CD14-positive monocyte (primary cell): ENCODE data around the gene PAK5. TPM values are rescaled to one million over a fixed set of nuclear protein-coding genes. Genes with fewer than 3 reads are reported as not detected.
A peak's percentile ranks its signal among the peaks of the same experiment; 100 is the strongest.

Experiments
- DNase-seq, 3 donors: peaks; one replicate each; pipeline ENCODE4 v3.0.0-alpha.2; 2011 to 2022
- H2AFZ ChIP-seq: 2 replicates; pipeline ENCODE4 v1.6.0; 2012; ENCODE audit warnings: mild to moderate bottlenecking, low read depth, low read length, inconsistent platforms; ENCODE audit not compliant: insufficient read depth, poor library complexity, severe bottlenecking
- H3K27ac ChIP-seq, 2 donors: 1 replicate in 1 of 2; 2 replicates in 1 of 2; pipeline ENCODE4 v1.5.1; 2012 to 2013; ENCODE audit warnings: low read length in 2 of 2, control low read depth in 1 of 2, inconsistent platforms in 1 of 2, low read depth in 1 of 2, mild to moderate bottlenecking in 1 of 2
- H3K27me3 ChIP-seq, 2 donors: one replicate each; pipeline versions ENCODE4 v1.6.0 to v1.6.1; 2011 to 2013; ENCODE audit warnings: low read length in 2 of 2; ENCODE audit not compliant: control insufficient read depth in 2 of 2, insufficient read depth in 2 of 2
- H3K36me3 ChIP-seq, 2 donors: replicated peaks in 1 of 2; 1 replicate in 1 of 2; 2 replicates in 1 of 2; pipeline versions ENCODE4 v1.5.1 to v1.6.1; 2012 to 2013; ENCODE audit warnings: low read length in 2 of 2, control low read depth in 1 of 2, inconsistent platforms in 1 of 2, mild to moderate bottlenecking in 1 of 2; ENCODE audit not compliant: insufficient read depth in 2 of 2, control insufficient read depth in 1 of 2
- H3K4me1 ChIP-seq, 2 donors: 1 replicate in 1 of 2; 2 replicates in 1 of 2; pipeline versions ENCODE4 v1.5.1 to v1.6.1; 2012 to 2013; ENCODE audit warnings: low read length in 2 of 2, control low read depth in 1 of 2, inconsistent platforms in 1 of 2, mild to moderate bottlenecking in 1 of 2, moderate library complexity in 1 of 2; ENCODE audit not compliant: insufficient read depth in 2 of 2, control insufficient read depth in 1 of 2
- H3K4me2 ChIP-seq: replicated peaks from 2 replicates; pipeline ENCODE3; 2012; ENCODE audit warnings: low read length, moderate library complexity, mild to moderate bottlenecking; ENCODE audit not compliant: poor library complexity, severe bottlenecking; ENCODE audit errors: extremely low read depth
- H3K4me3 ChIP-seq, 3 experiments: fragments of 200-600 bp in 1 of 3; sonication (generic) in 1 of 3; replicated peaks in 1 of 3; 1 replicate in 2 of 3; 2 replicates in 1 of 3; pipeline ENCODE4 v1.5.1; 2011 to 2013; ENCODE audit warnings: low read length in 3 of 3, mild to moderate bottlenecking in 3 of 3, control low read depth in 2 of 3, low read depth in 2 of 3, inconsistent platforms in 1 of 3, moderate library complexity in 1 of 3
- H3K79me2 ChIP-seq: 2 replicates; pipeline ENCODE4 v1.6.0; 2012; ENCODE audit warnings: mild to moderate bottlenecking, control low read depth, inconsistent platforms, low read length, moderate library complexity; ENCODE audit not compliant: insufficient read depth
- H3K9ac ChIP-seq: 2 replicates; pipeline ENCODE4 v1.6.0; 2017; ENCODE audit warnings: low read length, mild to moderate bottlenecking; ENCODE audit not compliant: insufficient read depth, poor library complexity, severe bottlenecking
- H3K9me3 ChIP-seq, 2 donors: replicated peaks in 1 of 2; 1 replicate in 1 of 2; 2 replicates in 1 of 2; pipeline versions ENCODE4 v1.5.1 to v1.6.1; 2012 to 2013; ENCODE audit warnings: low read length in 2 of 2, control low read depth in 1 of 2; ENCODE audit not compliant: control insufficient read depth in 1 of 2, insufficient read depth in 1 of 2
- H4K20me1 ChIP-seq: 2 replicates; pipeline ENCODE4 v1.6.0; 2012; ENCODE audit warnings: mild to moderate bottlenecking, low read length, control low read depth, moderate library complexity; ENCODE audit not compliant: insufficient read depth
- H3K27ac Mint-ChIP-seq, 7 donors: one replicate each; pipeline ENCODE4 v1.8.0; 2020; ENCODE audit warnings: mild to moderate bottlenecking in 7 of 7, mixed read lengths in 7 of 7, moderate library complexity in 6 of 7, inconsistent platforms in 2 of 7
- H3K27me3 Mint-ChIP-seq, 3 donors: one replicate each; pipeline ENCODE4 v1.8.0; 2021 to 2022; ENCODE audit warnings: low read depth in 3 of 3, mild to moderate bottlenecking in 3 of 3, mixed read lengths in 3 of 3, moderate library complexity in 3 of 3, inconsistent platforms in 1 of 3
- H3K36me3 Mint-ChIP-seq, 2 donors: one replicate each; pipeline ENCODE4 v1.8.0; 2020; ENCODE audit warnings: mixed read lengths in 2 of 2, inconsistent platforms in 1 of 2, mild to moderate bottlenecking in 1 of 2
- H3K4me1 Mint-ChIP-seq: one replicate; pipeline ENCODE4 v1.8.0; 2020; ENCODE audit warnings: mild to moderate bottlenecking, mixed read lengths
- H3K4me3 Mint-ChIP-seq, 2 donors: one replicate each; pipeline ENCODE4 v1.8.0; 2020; ENCODE audit warnings: mild to moderate bottlenecking in 2 of 2, mixed read lengths in 2 of 2, moderate library complexity in 1 of 2
- H3K9me3 Mint-ChIP-seq, 7 donors: one replicate each; pipeline ENCODE4 v1.8.0; 2020 to 2022; ENCODE audit warnings: mixed read lengths in 7 of 7, mild to moderate bottlenecking in 6 of 7, moderate library complexity in 6 of 7, inconsistent platforms in 2 of 7
- WGBS: methylation state at CpG from one replicate; pipeline ENCODE4 v1.1.5; 2013; ENCODE audit warnings: missing lambda C conversion rate; ENCODE audit not compliant: insufficient coverage; 5-methylcytosine and 5-hydroxymethylcytosine counted together
- intact Hi-C, 2 donors: fragments of 100-400 bp; cut with micrococcal nuclease; formaldehyde crosslinking; loops; one replicate each; pipeline versions ENCODE4 v1.15.0 to v1.15.1; 2023
- polyA plus RNA-seq, 3 donors: library from polyadenylated mRNA; depleted of rRNA in 1 of 3; unstranded in 2 of 3; stranded (reverse) in 1 of 3; fragments of 300-500 nt in 2 of 3; fragments of >200 nt in 1 of 3; fragmentation: Illumina TruSeq in 2 of 3; gene quantifications; 1 replicate in 2 of 3; 2 replicates in 1 of 3; pipeline ENCODE4 v1.2.3, GENCODE V29; 2012 to 2021
- TF ChIP-seq, protein P1 (sequence below): fragments of 200-600 bp; IDR thresholded peaks from one replicate; pipeline ENCODE4 v1.8.0; 2022; ENCODE audit warnings: antibody characterized with exemption, mild to moderate bottlenecking

The PAK5 gene
- polyA plus RNA-seq, 3 donors = not detected

DNA sequence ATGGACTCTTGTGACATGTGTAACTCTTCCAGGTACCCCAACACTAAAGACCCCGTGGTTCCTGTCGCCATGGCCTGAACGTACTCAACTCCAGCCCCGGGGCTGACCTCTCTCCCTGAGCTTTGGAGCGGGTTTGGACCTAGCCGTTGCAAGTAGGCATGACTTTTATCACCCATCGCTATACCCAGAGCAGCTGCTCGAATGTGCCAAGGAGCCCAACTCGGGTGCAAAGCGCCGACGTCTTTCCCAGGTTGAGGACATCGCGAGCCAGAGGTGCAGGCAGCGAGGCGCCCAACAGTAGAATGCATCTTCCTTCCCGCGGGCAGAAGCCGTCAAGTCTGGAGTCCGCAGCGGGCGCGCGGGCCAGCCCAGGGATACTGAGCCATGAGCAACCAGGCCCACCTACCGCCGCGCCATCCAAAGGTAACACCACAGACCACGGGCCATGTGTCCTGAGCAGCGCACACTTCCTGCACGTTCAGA, 330.1 kb downstream of the PAK5 start:
- Histone ChIP-seq H3K9ac (no peak overlapping the region), H3K4me1 (peaks cover 46 to 50% of the 10 kb centered on the region in 2 donors), H3K9me3 (peaks cover 0 to 7% of the 10 kb centered on the region in 2 donors), H3K27me3 (peaks cover 61 to 86% of the 10 kb centered on the region in 2 donors), H3K79me2 (no peaks in the 10 kb centered on the region), H3K4me3 (peak overlapping the region in 1 of 3 experiments; percentile 64), H2AFZ (peak overlapping the region; percentile 32), H4K20me1 (no peaks in the 10 kb centered on the region), H3K27ac (no peak overlapping the region), H3K36me3 (no peaks in the 10 kb centered on the region), H3K4me2 (peak overlapping the region; percentile 64)
- H3K36me3 Mint-ChIP-seq = peaks cover 17 to 22% of the 10 kb centered on the region in 2 donors
- peaks cover 74 to 80% (median 80%) of the 10 kb centered on the region in 3 donors for H3K27me3 Mint-ChIP-seq
- TF ChIP-seq, protein P1, sequence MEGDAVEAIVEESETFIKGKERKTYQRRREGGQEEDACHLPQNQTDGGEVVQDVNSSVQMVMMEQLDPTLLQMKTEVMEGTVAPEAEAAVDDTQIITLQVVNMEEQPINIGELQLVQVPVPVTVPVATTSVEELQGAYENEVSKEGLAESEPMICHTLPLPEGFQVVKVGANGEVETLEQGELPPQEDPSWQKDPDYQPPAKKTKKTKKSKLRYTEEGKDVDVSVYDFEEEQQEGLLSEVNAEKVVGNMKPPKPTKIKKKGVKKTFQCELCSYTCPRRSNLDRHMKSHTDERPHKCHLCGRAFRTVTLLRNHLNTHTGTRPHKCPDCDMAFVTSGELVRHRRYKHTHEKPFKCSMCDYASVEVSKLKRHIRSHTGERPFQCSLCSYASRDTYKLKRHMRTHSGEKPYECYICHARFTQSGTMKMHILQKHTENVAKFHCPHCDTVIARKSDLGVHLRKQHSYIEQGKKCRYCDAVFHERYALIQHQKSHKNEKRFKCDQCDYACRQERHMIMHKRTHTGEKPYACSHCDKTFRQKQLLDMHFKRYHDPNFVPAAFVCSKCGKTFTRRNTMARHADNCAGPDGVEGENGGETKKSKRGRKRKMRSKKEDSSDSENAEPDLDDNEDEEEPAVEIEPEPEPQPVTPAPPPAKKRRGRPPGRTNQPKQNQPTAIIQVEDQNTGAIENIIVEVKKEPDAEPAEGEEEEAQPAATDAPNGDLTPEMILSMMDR = no peak
- H3K9me3 Mint-ChIP-seq = peaks cover 0 to 28% (median 10%) of the 10 kb centered on the region in 7 donors
- H3K27ac Mint-ChIP-seq = no peak overlapping the region
- WGBS = 4% methylated on average over 29 of the region's 30 CpGs
- peak overlapping the region; percentile 63 to 92 for H3K4me3 Mint-ChIP-seq
- DNase-seq = no peak
- intact Hi-C loops = loop anchor here in 1 of 2 donors (5.0 kb wide), 1 partner anchor 51 kb away; no protein-coding TSS in a partner anchor
- peaks cover 45% of the 10 kb centered on the region for H3K4me1 Mint-ChIP-seq

DNA sequence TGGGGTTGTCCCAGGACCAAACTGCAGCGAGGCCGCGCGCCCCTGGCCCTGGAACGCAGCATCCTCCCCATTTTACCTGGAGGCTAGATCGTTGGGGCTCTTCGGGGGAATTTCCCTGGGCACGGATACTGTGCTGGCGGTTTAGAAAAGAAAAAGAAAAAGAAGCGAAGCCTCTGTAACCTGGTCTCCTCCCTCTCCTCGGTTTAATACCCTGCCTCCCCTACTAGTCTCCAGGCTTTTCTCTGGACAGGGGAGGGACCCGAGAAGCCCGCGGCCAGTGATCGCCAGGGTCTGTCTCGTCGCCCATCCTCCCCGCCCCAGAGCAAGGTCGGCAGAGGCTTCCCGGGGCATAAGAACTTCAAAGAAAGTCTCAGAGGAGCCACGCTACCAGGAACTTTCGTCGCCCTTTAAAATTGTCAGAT, 330.6 kb downstream of the PAK5 start:
- no peak for DNase-seq
- Mint-ChIP-seq H3K36me3 (peaks cover 17 to 22% of the 10 kb centered on the region in 2 donors), H3K27ac (peak overlapping the region in 1 of 7 donors; percentile 9), H3K9me3 (peaks cover 0 to 28% (median 10%) of the 10 kb centered on the region in 7 donors), H3K4me1 (peaks cover 50% of the 10 kb centered on the region), H3K27me3 (peaks cover 70 to 76% (median 75%) of the 10 kb centered on the region in 3 donors), H3K4me3 (peak overlapping the region; percentile 63 to 92)
- Histone ChIP-seq H3K9me3 (peaks cover 0 to 7% of the 10 kb centered on the region in 2 donors), H4K20me1 (no peaks in the 10 kb centered on the region), H3K9ac (no peak overlapping the region), H3K4me3 (peak overlapping the region in 1 of 3 experiments; percentile 64), H3K4me1 (peaks cover 51 to 55% of the 10 kb centered on the region in 2 donors), H2AFZ (peak overlapping the region; percentile 32), H3K79me2 (no peaks in the 10 kb centered on the region), H3K27ac (no peak overlapping the region), H3K27me3 (peaks cover 60 to 81% of the 10 kb centered on the region in 2 donors), H3K36me3 (no peaks in the 10 kb centered on the region), H3K4me2 (peak overlapping the region; percentile 64)
- 3% methylated on average over 13 of the region's 23 CpGs for WGBS
- TF ChIP-seq, protein P1 = no peak
- intact Hi-C loops = loop anchor here in 1 of 2 donors (5.0 kb wide), 1 partner anchor 51 kb away; no protein-coding TSS in a partner anchor
